HG03039 (cell line): ENCODE measurements around the gene TEX29.

ENCODE experiments used
- ATAC-seq: cut with Tn5 transposase; IDR thresholded peaks from one replicate; pipeline ENCODE4 v1.9.1; 2021; ENCODE audit warnings: mild to moderate bottlenecking, moderate library complexity; ENCODE audit not compliant: unreplicated experiment

Gene TEX29

GRCh38 chr13:111289251-111289650, 31.2 kb upstream of the TEX29 start:
- no peak for ATAC-seq

- no peak for ATAC-seq
Measured at GRCh38 chr13:111291908-111292307, 28.5 kb upstream of the TEX29 start.

GRCh38 chr13:111292710-111293485, 27.5 kb upstream of the TEX29 start:
- ATAC-seq: no peak

- ATAC-seq: no peak
Measured at GRCh38 chr13:111295886-111296285, 24.6 kb upstream of the TEX29 start.

- no peak for ATAC-seq
Measured at GRCh38 chr13:111296417-111296816, 24.0 kb upstream of the TEX29 start.

- ATAC-seq: no peak
Measured at GRCh38 chr13:111298214-111298975, 22.0 kb upstream of the TEX29 start.

- no peak for ATAC-seq
Measured at GRCh38 chr13:111302045-111302726, 18.3 kb upstream of the TEX29 start.

- ATAC-seq: no peak
Measured at GRCh38 chr13:111303559-111303958, 16.9 kb upstream of the TEX29 start.

GRCh38 chr13:111304041-111304544, 16.3 kb upstream of the TEX29 start:
- no peak for ATAC-seq

- ATAC-seq: no peak
Measured at GRCh38 chr13:111304603-111305289, 15.7 kb upstream of the TEX29 start.

GRCh38 chr13:111312944-111313590, 7.4 kb upstream of the TEX29 start:
- ATAC-seq: no peak

GRCh38 chr13:111313911-111314425, 6.5 kb upstream of the TEX29 start:
- no peak for ATAC-seq

- no peak for ATAC-seq
Measured at GRCh38 chr13:111314852-111315251, 5.6 kb upstream of the TEX29 start.

- ATAC-seq: no peak
Measured at GRCh38 chr13:111315347-111315995, 5.0 kb upstream of the TEX29 start.

GRCh38 chr13:111316161-111316730, 4.2 kb upstream of the TEX29 start:
- ATAC-seq: no peak

GRCh38 chr13:111317042-111317550, 3.3 kb upstream of the TEX29 start:
- no peak for ATAC-seq

GRCh38 chr13:111317571-111318345, 2.7 kb upstream of the TEX29 start:
- no peak for ATAC-seq

- no peak for ATAC-seq
Measured at GRCh38 chr13:111318386-111318785, 2.1 kb upstream of the TEX29 start.
